T-helper 2 cell (primary cell): ENCODE data around the gene DUSP15.
"Not testable (repeated sequence)": the region's sequence is repeated elsewhere in the genome, so short reads cannot be mapped to it uniquely, and the experiment has no call there.

ENCODE experiments used
- DNase-seq, 5 experiments: peaks; one replicate each; pipeline versions ENCODE4 v3.0.0 to v3.0.0-alpha.2; 2012 to 2022

Gene DUSP15

DNA sequence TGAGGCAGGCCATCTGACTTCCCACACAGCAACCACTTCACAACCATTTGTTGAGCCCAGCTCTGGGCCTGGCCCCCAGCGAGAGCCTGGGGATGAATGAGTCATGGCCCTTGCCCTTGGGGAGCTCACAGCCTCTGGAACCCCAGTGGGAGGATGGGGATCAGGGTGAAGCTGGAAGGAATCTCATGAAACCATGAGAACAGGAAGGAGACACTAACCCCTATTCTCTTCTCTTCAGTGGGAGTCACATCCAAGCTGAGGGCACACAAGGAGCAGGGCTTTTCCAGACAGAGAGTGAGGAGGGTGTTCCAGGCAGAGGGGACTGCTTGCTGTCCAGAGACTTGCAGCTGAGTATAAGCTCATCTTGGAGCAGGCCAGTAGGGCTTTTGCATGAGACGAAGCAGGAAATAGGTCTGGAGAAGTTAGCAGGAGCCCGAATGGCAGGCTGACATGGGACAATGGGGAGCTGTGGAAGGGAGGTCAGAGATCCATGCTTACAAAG is 32.4 kb downstream of the DUSP15 start:
- no peak for DNase-seq

DNA sequence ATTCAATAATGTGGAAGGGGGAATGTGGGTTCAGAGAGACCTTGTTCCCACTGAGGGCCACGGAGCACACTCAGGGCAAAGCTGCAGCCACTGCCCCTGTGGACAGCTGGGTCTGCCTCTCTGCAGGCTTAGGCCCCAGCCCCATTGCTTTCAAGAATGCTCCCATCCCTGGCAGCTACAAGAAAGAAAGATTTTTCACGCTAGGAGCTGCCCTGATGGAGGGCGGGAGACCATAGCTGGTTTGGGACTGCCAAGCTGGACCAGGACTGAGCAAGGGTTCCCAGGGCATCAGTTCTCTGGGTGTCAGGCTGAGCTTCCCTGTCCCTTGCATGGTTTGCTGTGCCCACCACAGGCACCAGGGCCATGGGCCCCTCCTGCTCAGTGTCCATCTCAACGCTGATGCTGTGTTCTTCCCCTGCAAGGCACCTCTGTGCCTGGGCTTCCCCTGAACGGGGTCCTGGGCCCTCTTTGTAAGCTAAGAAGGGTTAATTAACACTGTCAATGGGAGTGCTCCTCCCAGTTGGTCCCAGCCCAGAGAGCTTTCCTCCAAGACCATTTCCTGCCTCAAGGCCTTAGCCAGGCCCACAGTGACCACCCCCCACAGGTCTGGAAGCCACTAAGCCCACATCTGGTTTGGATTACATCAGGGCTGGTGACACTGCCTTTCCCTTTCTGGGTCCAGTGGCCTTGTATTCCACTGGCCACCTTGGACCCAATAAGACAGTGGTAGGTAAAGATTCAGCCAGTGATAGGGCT is 33.3 kb downstream of the DUSP15 start:
- no peak for DNase-seq

DNA sequence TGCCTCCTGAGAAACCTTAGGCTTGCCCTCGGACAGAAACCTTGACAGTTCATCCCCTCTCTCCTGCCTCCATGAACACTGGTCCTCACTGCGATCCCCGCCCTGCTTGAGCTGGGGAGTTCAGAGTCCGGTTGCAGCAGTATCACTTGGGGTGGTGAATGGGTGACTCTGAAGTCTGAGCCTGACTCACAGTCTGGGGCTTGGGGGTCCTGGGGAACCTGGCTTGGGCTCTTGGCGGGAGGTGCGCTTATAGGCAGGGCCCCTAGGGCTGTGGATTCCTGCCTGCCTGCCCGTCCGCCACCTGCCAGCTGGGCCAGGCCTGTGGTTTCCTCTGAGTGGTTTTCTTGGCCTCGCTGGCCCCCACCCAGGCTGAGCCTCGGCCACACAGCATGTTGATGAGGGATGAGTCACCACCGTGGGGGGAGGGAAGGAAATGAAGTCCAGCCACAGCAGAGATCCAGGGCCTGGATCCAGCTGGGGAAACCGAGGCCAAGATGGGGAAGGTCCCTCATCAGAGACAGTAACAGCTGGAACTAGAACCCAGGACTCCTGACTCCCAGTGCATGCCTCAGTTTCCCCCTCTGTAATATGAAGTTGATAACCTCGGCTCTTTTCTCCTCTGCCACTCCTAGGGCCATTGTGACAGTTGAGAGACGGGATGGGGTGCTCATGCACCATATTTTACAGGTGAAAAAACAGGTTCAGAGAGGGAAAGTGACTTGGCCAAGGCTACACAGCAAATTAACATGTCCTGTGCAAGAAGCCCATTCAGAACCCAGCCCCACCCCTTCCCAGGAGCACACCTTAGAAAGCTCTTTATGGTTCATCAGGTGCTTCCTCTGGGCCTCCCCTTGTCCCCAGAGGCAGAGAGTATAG is 34.1 kb downstream of the DUSP15 start:
- DNase-seq, result peak in 1 of 5 experiments; percentile 43

DNA sequence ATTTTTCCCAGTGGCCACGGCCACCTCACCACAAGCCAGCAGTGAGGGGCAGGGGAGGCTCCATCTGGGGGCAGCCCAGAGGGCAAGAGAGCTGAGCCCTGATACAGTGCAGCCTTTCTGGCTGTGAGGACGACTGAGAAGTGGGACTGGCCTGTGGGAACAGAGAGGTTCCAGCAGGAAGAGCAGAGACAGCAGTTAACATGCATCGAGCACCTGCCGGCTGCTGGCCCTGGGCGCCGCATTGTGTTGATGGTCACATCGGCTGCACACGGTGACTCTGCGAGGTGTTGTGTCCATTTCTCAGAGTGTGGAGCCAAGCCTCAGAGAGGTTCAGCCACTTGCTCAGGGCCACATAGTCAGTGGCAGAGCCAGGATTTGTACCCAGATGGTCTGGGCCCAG is 34.8 kb downstream of the DUSP15 start:
- no peak for DNase-seq

DNA sequence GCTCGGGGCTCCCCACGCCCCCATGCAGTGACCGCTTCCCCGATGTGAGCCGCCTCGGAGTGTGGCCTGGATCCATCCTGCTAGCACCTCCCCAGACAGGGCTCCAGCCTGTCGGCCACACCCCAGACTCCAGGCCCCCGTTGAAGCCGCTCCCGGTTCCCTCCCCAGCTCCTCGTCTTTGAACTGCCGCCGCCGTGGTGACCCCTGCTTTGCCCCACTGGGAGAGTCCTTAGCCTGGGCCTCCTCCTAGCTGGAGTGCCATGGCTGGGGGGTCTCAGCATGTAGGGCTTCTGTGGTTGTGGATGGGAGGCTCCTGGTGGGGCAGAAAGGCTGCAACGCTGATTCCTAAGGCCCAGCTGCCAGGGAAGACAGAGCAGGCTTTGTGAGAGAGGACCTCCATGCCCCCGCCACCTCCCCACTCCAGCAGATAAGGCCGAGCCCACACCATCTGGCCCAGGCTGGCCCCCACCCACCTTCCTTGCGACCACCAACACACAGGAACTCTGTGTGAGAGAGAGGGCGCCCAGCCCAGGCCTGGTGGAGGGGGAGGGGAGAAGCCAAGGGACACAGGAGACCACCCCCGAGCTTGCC is 36.3 kb downstream of the DUSP15 start:
- no peak for DNase-seq

DNA sequence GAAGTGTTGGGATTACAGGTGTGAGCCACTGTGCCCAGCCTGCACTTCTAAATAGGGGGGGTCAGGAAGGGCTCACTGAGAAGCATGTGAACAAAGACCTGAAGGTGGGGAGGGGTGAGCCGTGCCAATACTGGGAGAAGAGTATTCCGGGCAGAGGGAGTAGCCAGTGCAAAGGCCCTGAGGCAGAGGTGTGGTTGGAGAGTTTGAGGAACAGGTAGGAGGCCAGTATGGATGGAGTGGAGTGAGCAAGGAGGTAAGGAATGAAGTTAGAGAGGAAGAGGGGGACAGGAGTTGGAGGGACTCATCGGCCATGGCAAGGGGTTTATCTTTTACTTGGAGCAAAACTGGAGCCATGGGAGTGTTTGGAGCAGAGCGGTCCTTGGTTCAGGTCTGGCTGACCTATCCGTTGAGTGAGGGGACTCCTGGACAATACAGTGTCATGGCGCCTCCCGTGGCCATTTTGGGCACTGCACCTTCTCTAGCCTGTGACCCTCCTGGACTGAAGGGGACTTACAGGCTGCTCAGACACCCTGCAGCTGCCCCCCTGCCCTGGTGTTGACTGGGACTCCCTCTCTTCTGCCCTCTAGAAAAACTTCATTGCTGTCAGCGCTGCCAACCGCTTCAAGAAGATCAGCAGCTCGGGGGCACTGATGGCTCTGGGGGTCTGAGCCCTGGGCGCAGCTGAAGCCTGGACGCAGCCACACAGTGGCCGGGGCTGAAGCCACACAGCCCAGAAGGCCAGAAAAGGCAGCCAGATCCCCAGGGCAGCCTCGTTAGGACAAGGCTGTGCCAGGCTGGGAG is 37.0 kb downstream of the DUSP15 start:
- DNase-seq, result peak; percentile 15 to 54 (median 41)

DNA sequence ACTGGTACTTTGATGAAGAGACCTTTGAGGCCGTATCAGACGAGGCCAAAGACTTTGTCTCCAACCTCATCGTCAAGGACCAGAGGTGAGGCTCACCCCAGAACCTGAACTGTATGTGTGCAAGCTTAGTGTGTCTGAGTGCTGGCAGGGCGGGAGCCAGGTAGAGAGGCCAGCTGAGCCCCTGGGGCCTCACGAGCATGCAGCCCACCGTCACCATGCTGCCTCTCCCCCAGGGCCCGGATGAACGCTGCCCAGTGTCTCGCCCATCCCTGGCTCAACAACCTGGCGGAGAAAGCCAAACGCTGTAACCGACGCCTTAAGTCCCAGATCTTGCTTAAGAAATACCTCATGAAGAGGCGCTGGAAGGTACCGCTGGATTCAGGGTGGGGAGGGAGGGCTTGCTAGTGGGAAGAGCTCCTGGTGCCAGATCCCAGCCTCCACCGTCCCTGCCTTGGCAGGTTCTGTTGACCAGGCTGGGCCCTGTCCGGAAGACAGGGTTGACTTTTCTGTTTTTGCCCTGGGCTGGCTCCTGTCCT is 38.5 kb downstream of the DUSP15 start:
- no peak for DNase-seq

DNA sequence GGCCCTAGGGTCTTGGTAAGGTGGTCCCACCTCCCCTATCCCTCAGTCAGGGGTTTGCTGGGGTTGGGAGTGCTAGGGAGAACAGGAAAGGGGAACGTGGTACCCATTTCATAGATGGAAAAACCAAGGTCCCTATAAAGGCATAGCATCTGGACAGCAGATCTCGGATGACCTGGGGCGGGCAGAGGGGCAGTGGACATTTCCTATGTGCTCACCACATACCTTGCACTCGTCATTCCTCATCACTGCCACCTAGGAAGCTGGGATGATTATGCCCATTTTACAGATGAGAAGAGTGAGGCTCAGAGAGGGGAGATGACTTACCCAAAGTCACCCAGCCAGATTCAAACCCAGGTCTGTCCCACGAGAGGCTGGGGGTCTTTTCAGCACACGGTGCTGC is 39.1 kb downstream of the DUSP15 start:
- DNase-seq, result no peak

DNA sequence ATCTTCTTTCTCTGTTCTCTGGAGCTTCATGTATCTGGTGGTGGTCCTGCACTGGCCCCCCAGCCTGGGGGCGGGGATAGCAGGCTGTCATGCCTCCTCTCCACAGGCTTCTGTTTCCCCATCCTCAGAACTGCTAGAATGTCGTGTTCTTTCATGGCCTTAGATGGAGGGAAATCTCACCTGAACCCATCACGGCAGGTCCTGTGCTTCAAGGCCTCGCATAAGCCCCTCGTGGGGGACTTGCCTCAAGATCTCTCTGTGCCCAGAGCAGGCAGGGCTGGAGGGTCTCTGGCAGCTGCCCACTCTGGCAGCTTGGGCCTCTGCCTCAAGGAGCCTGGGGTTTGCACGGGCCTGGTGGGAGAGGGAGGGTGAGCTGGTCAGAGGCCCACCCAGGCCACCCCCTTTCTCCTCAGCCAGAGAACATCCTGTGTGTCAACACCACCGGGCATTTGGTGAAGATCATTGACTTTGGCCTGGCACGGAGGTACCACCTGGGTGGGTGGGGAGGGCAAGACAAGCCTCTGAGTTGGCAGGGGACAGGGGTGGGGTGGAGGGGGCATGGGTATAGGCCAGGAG is 39.8 kb downstream of the DUSP15 start:
- no peak for DNase-seq

DNA sequence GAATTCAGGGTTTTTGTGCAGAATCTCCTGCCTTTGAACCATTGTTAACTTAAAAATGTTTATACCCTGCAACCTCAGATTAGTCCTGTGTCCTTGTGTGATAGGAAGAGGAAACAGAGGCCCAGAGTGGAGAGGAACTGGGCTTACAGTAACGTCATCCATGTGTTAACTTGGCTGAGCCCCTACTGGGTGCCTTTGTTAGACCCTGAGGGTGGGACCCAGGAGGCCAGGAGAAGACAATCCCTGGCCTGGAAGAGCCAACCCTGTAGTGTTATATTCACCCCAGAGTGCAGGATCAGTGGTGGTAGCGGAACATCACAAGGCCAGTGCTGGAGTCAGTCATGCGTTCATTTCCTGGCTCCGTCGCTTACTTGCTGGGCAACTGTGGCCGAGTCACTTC is 40.6 kb downstream of the DUSP15 start:
- DNase-seq, result no peak

DNA sequence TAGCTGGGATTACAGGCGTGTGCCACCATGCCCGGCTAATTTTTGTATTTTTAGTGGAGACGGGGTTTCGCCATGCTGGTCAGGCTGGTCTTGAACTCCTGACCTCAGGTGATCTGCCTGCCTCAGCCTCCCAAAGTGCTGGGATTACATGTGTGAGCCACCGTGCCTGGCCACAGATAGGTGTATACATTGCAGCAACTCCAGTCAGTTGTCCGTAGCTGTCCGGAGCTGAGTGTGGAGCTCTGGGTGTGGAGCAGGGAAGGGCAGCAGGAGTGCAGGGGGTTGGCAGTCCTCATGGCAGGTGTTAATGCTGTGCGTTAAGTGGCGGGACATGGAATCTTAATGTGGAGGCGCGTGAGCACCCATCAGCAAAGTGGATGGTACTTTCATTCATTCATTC is 42.3 kb downstream of the DUSP15 start:
- not testable (repeated sequence) for DNase-seq

DNA sequence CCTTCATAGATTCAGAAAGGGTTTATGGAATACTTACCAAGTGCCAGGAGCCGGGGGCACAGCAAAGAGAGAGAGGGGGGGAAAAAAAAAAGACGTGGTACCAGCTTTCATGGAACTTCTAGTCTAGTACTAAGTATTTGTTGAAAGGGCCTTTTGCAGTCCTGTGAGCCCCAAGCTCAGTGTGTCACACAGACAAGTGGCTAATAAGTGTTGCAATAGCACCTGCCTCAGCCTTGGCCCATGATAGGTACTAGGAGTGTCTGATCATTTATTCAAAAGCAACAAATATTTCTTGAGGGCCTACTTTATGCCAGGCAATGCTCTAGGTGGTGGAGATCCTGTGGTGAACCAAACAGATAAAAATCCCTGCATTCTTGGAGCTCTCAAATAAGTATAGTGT is 43.3 kb downstream of the DUSP15 start:
- DNase-seq, result no peak

DNA sequence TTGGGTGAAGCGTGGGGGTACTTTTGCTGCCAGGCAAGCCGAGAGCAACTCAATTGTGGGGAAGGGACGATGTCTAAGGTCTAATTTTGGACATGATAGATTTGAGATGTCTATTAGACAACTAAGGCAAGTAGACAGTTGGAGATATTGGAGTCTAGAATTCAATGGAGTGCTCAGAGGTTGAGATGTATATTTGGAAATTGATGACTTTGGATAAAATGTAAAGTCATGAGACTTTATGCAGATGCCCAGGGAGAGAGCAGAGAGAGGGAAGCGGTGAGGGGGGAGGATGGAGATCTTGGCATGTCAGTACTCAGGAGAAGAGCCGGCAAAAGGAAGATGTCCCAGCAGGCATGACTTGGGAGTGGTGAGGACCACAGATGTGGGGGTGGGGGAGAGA is 44.3 kb downstream of the DUSP15 start:
- DNase-seq, result no peak

DNA sequence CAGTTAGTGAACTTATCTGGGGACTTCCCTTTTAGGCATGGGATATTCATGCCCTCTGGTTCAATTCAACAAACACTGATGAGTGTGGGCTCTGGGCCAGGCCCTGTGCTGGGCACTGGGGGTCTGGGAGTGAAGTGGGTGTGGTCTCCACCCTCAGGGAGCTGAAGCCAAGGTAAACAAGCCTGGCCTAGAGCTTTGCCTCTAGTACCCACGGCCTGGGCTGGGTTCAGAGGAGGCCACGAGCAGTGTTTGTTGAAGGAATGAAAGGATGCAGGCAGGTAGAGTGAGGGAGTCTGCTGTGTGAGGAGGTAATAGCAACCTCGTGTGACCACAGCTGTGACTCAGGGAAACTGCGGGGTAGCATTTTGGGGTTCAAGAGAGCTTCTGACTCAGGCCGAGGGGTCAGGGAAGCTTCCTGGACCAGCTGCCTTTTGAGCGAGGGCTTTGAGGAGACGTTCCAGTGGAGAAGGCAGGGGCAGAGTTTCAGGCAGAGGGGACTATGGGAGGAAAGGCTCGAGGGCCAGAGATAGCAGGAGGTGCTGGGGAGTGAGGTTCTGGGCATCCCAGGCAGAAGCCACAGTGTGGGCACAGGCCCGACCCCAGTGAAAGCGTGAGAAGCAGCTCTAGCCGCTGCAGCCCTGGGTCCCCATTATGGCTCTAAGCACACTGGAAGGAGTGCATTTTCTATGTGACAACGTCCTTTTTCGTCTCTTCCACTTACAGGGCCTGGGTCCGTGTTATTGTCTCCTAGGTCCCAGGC is 45.6 kb downstream of the DUSP15 start:
- no peak for DNase-seq

DNA sequence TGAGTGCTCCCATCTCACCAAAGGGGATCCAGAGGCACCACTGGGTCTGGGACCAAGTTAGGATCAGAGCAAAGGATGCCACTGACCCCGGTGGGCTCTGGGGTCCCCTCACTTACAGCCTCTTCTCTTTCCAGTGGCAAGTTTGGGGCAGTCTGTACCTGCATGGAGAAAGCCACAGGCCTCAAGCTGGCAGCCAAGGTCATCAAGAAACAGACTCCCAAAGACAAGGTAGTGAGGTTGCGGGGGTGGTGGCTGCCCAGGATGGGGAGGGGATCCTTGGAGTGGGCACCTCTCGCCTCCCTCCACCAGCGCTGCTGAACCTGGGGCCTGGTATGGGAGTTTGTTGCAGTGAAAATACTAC is 46.2 kb downstream of the DUSP15 start:
- DNase-seq, result no peak

DNA sequence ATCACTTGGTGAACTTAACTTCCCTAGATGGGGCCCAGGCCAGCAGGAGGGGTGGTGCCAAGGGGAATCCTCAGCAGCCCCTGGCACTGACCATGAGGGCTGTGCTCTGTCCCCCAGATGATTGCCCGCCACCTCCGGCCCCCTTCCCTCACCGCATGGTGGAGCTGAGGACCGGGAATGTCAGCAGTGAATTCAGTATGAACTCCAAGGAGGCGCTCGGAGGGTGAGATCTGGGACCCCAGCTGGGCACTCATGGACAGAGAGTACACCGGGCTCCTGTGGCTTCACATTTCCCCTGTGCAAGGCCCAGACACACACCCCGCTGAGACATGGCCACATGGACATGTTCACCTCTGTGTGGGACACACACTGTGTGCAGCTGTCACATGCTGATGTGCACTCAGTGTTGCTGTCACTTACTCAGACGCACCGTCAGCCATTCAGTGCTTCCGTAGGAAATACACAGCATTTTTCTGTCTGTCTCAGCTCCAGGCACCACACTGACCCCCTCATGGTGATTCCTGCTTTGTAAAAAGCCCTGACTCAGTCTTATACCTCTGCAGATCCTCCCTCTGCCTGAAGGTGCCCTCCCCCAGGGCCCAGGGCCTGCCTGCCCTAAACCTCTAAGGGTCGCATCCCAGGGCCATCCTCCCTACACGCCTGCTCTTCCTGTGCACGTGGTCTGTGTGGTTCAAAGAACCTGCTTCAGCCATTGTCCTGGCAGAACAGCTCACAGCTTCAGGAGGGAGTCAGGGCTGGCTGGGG is 46.8 kb downstream of the DUSP15 start:
- no peak for DNase-seq

DNA sequence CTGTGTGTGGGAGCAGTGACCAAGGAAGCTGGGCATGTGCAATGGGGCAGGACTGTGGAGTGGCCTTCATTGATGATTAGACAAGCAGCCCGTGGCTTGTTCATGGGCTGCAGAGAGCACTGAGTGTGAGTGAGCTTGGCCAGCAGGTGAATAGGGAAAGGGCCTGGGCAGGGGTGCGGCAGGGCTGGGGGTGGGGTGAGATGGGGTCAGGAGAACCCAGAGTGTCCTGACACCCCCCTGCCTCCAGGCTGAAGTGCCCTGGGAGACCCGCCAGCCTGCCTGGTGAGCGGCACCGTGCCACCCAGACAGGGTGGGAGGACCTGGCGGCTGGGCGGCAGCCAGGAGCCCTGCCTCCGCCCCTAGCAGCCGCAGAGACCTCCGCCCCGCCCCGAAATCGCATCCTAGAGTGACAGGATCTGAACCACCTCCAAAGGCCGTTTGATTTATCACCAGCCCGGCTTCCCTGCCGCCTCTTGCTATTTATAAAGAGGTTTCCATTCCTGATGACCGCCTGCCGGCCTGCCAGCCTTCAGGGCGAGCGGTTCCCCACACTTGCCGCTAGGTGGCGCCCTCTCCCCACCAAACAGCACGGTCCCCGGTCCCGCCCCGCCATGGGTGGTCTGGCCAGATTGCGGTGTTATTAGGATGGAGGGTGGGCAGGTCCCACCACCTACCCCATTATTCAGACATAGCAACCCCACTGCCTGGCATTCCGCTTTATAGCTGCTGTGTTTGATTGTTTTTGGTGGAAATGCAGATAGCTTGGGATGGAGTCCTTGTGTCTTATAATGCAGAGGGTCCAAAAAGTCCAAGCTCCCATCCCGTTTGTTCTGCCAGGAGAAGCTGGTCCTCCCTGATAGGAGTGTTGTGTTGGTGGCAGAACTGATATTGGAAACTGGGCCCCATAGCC is 47.7 kb downstream of the DUSP15 start:
- DNase-seq, result peak; percentile 51 to 68 (median 56)

DNA sequence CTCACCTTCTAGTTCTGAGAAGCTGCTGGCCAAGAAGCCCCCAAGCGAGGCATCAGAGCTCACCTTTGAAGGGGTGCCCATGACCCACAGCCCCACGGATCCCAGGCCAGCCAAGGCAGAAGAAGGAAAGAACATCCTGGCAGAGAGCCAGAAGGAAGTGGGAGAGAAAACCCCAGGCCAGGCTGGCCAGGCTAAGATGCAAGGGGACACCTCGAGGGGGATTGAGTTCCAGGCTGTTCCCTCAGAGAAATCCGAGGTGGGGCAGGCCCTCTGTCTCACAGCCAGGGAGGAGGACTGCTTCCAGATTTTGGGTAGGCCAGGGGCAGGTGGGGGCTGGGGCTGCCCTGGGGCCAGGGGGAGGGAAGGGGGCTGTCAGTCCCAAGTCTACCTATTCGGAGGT is 48.9 kb downstream of the DUSP15 start:
- DNase-seq, result no peak

DNA sequence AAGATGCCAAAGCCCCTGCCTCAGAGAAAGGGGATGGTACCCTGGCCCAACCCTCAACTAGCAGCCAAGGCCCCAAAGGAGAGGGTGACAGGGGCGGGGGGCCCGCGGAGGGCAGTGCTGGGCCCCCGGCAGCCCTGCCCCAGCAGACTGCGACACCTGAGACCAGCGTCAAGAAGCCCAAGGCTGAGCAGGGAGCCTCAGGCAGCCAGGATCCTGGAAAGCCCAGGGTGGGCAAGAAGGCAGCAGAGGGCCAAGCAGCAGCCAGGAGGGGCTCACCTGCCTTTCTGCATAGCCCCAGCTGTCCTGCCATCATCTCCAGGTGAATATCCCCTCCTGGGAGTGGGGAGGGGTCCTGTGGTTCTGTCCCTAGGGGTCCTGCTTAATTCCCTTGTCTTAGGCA is 50.1 kb downstream of the DUSP15 start:
- DNase-seq, result no peak
